ENCODE data around the gene TBX21.

GRCh38 chr17:47724705-47725104 lies 8.3 kb upstream of the TBX21 start:
- no peak for TF ChIP-seq POLR2A (IDR thresholded peaks at IDR 0.05)
- TF ChIP-seq CTCF (IDR thresholded peaks at IDR 0.05 in 8 of 11, conservative IDR thresholded peaks at IDR 0.05 in 3 of 11): no peak
- no peak for TF ChIP-seq POLR2AphosphoS5 (IDR thresholded peaks at IDR 0.05)

Data from spleen (tissue), 7 donors.